Neural cell (in vitro differentiated cells): ENCODE results near the gene RIPPLY2.

ENCODE experiments used
- CTCF ChIP-seq: fragments of 450-650 bp; IDR thresholded peaks from 2 replicates; pipeline ENCODE4 v1.5.1; 2014; ENCODE audit warnings: antibody characterized with exemption, mild to moderate bottlenecking, moderate library complexity; ENCODE audit not compliant: poor library complexity, severe bottlenecking
- EP300 ChIP-seq: fragments of 450-650 bp; conservative IDR thresholded peaks from 2 replicates; pipeline ENCODE4 v1.6.1; 2014; ENCODE audit warnings: antibody characterized with exemption, mild to moderate bottlenecking, moderate library complexity; ENCODE audit not compliant: poor library complexity, severe bottlenecking
- EZH2 ChIP-seq: fragments of 200-600, 300-800 bp; shearing (Covaris generic), sonication (generic); IDR thresholded peaks from 2 replicates; pipeline ENCODE4 v1.6.1; 2014; ENCODE audit warnings: antibody characterized with exemption, low read length, borderline replicate concordance, mild to moderate bottlenecking; ENCODE audit not compliant: insufficient read depth, poor library complexity, severe bottlenecking
- MXI1 ChIP-seq: fragments of 450-650 bp; conservative IDR thresholded peaks from 2 replicates; pipeline ENCODE4 v1.6.1; 2014; ENCODE audit warnings: antibody characterized with exemption, mild to moderate bottlenecking; ENCODE audit not compliant: poor library complexity, severe bottlenecking
- POLR2AphosphoS5 ChIP-seq: IDR thresholded peaks from 2 replicates; pipeline ENCODE4 v1.6.1; 2012
- RAD21 ChIP-seq: fragments of 450-650 bp; conservative IDR thresholded peaks from 2 replicates; pipeline ENCODE4 v1.6.1; 2014; ENCODE audit warnings: antibody characterized with exemption, mild to moderate bottlenecking, moderate library complexity
- TAF1 ChIP-seq: IDR thresholded peaks from 2 replicates; pipeline ENCODE4 v1.6.1; 2012; ENCODE audit warnings: low read depth
- TF ChIP-seq, protein P1 (sequence below): IDR thresholded peaks from 2 replicates; pipeline ENCODE4 v1.6.1; 2012; ENCODE audit warnings: borderline replicate concordance

GRCh38 chr6:83862776-83863471 lies 9.8 kb downstream of the RIPPLY2 start:
- no peak for TF ChIP-seq CTCF
- TF ChIP-seq TAF1: no peak
- TF ChIP-seq EP300: no peak
- no peak for TF ChIP-seq EZH2
- TF ChIP-seq, protein P1, sequence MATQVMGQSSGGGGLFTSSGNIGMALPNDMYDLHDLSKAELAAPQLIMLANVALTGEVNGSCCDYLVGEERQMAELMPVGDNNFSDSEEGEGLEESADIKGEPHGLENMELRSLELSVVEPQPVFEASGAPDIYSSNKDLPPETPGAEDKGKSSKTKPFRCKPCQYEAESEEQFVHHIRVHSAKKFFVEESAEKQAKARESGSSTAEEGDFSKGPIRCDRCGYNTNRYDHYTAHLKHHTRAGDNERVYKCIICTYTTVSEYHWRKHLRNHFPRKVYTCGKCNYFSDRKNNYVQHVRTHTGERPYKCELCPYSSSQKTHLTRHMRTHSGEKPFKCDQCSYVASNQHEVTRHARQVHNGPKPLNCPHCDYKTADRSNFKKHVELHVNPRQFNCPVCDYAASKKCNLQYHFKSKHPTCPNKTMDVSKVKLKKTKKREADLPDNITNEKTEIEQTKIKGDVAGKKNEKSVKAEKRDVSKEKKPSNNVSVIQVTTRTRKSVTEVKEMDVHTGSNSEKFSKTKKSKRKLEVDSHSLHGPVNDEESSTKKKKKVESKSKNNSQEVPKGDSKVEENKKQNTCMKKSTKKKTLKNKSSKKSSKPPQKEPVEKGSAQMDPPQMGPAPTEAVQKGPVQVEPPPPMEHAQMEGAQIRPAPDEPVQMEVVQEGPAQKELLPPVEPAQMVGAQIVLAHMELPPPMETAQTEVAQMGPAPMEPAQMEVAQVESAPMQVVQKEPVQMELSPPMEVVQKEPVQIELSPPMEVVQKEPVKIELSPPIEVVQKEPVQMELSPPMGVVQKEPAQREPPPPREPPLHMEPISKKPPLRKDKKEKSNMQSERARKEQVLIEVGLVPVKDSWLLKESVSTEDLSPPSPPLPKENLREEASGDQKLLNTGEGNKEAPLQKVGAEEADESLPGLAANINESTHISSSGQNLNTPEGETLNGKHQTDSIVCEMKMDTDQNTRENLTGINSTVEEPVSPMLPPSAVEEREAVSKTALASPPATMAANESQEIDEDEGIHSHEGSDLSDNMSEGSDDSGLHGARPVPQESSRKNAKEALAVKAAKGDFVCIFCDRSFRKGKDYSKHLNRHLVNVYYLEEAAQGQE: no peak
- no peak for TF ChIP-seq MXI1
- TF ChIP-seq POLR2AphosphoS5: no peak
- TF ChIP-seq RAD21: no peak
